H1 (cell line): ENCODE results near the gene DOK3. TPM values are rescaled to one million over a fixed set of nuclear protein-coding genes. Genes with fewer than 3 reads are reported as not detected.

Experiments
- CTCF ChIA-PET: fragments of 300-600 bp; sonication (Branson Sonifier 250); formaldehyde crosslinking; loops from one replicate; lab custom pipeline; 2021; ENCODE audit not compliant: partially characterized antibody; lab: Charles Lee
- POLR2A ChIA-PET: fragments of 300-600 bp; sonication (Branson Sonifier 250); formaldehyde crosslinking; loops from one replicate; lab custom pipeline; 2021; ENCODE audit warnings: inconsistent platforms; ENCODE audit not compliant: partially characterized antibody; lab: Charles Lee
- DNase-seq, 2 experiments: peaks; one replicate each; pipeline versions ENCODE4 v3.0.0 to v3.0.0-alpha.2; 2010 to 2022; ENCODE audit warnings: low spot score in 2 of 2, low read depth in 1 of 2, mixed read lengths in 1 of 2
- FAIRE-seq: peaks from 2 replicates; lab custom pipeline; 2011; peaks lifted over from hg19 to GRCh38; lab: Jason Lieb, UNC
- H2AFZ ChIP-seq: 2 replicates; pipeline ENCODE4 v1.8.1; 2012; ENCODE audit warnings: low read length, inconsistent platforms
- H2AK5ac ChIP-seq: 2 replicates; pipeline ENCODE4 v1.6.1; 2013; ENCODE audit warnings: low read depth, low read length
- H2BK120ac ChIP-seq: replicated peaks from 2 replicates; pipeline ENCODE3; 2013; ENCODE audit warnings: low read depth, low read length, inconsistent platforms
- H2BK12ac ChIP-seq: 2 replicates; pipeline ENCODE4 v1.6.1; 2013; ENCODE audit warnings: low read depth, low read length
- H2BK15ac ChIP-seq: 2 replicates; pipeline ENCODE4 v1.6.1; 2013; ENCODE audit warnings: low read length
- H2BK20ac ChIP-seq: 2 replicates; pipeline ENCODE4 v1.6.1; 2013; ENCODE audit warnings: low read length
- H2BK5ac ChIP-seq: 2 replicates; pipeline ENCODE4 v1.6.1; 2013; ENCODE audit warnings: low read depth, low read length
- H3K14ac ChIP-seq: 2 replicates; pipeline ENCODE4 v1.6.1; 2013; ENCODE audit warnings: inconsistent platforms; ENCODE audit not compliant: insufficient read length
- H3K18ac ChIP-seq: 2 replicates; pipeline ENCODE4 v1.6.1; 2013; ENCODE audit warnings: low read length; ENCODE audit errors: extremely low read depth
- H3K23ac ChIP-seq: 2 replicates; pipeline ENCODE4 v1.6.1; 2013; ENCODE audit warnings: inconsistent platforms; ENCODE audit not compliant: insufficient read length
- H3K23me2 ChIP-seq: 2 replicates; pipeline ENCODE4 v1.6.1; 2013; ENCODE audit warnings: low read depth, low read length
- H3K27ac ChIP-seq: 2 replicates; pipeline ENCODE4 v1.6.1; 2011; ENCODE audit warnings: low read depth, low read length, inconsistent platforms
- H3K27me3 ChIP-seq, 4 experiments: replicated peaks in 1 of 4; 1 replicate in 1 of 4; 2 replicates in 3 of 4; pipeline versions ENCODE4 v1.6.1 to v1.8.1; 2011 to 2013; ENCODE audit warnings: low read length in 3 of 4, mild to moderate bottlenecking in 3 of 4, inconsistent platforms in 2 of 4, mixed read lengths in 2 of 4, moderate library complexity in 1 of 4; ENCODE audit not compliant: control insufficient read depth in 3 of 4, insufficient read depth in 3 of 4; ENCODE audit errors: extremely low read depth in 1 of 4
- H3K36me3 ChIP-seq, 4 experiments: 2 replicates each; pipeline versions ENCODE4 v1.6.1 to v1.8.1; 2011 to 2013; ENCODE audit warnings: mild to moderate bottlenecking in 4 of 4, low read length in 3 of 4, moderate library complexity in 2 of 4, control low read depth in 1 of 4, inconsistent platforms in 1 of 4; ENCODE audit not compliant: insufficient read depth in 4 of 4, control insufficient read depth in 2 of 4
- H3K4ac ChIP-seq: replicated peaks from 2 replicates; pipeline ENCODE3; 2013; ENCODE audit warnings: low read length, low read depth, mixed read lengths, inconsistent platforms; ENCODE audit not compliant: insufficient read length
- H3K4me1 ChIP-seq, 4 experiments: replicated peaks in 1 of 4; 1 replicate in 1 of 4; 2 replicates in 3 of 4; pipeline versions ENCODE4 v1.6.1 to v1.8.1; 2011 to 2013; ENCODE audit warnings: low read length in 3 of 4, inconsistent platforms in 2 of 4, mixed read lengths in 1 of 4; ENCODE audit not compliant: insufficient read depth in 4 of 4, control insufficient read depth in 3 of 4
- H3K4me2 ChIP-seq, 2 experiments: 2 replicates each; pipeline versions ENCODE4 v1.6.1 to v1.8.1; 2011 to 2013; ENCODE audit warnings: low read depth in 2 of 2, low read length in 2 of 2, control low read depth in 1 of 2, inconsistent platforms in 1 of 2, mild to moderate bottlenecking in 1 of 2; ENCODE audit not compliant: insufficient read depth in 1 of 2
- H3K4me3 ChIP-seq, 4 experiments: fragments of 200-600, 300-600 bp in 1 of 4; sonication (generic), shearing (Covaris generic), sonication (Bioruptor Twin) in 1 of 4; 2 replicates each; pipeline versions ENCODE4 v1.5.1 to v1.8.1; 2011 to 2016; ENCODE audit warnings: low read length in 4 of 4, low read depth in 3 of 4, control low read depth in 2 of 4, inconsistent platforms in 2 of 4, mild to moderate bottlenecking in 2 of 4, mixed read lengths in 1 of 4, moderate library complexity in 1 of 4; ENCODE audit not compliant: insufficient read depth in 2 of 4; ENCODE audit errors: extremely low read depth in 1 of 4
- H3K56ac ChIP-seq: replicated peaks from 2 replicates; pipeline ENCODE3; 2013; ENCODE audit warnings: low read depth, mild to moderate bottlenecking, mixed read lengths, low read length, inconsistent platforms; ENCODE audit not compliant: insufficient read length
- H3K79me1 ChIP-seq: 2 replicates; pipeline ENCODE4 v1.6.1; 2013; ENCODE audit warnings: low read depth, low read length, control low read depth
- H3K79me2 ChIP-seq, 2 experiments: 2 replicates each; pipeline versions ENCODE4 v1.6.1 to v1.8.1; 2012 to 2013; ENCODE audit warnings: low read length in 2 of 2, mild to moderate bottlenecking in 2 of 2, inconsistent platforms in 1 of 2; ENCODE audit not compliant: insufficient read depth in 2 of 2, control insufficient read depth in 1 of 2
- H3K9ac ChIP-seq, 4 experiments: replicated peaks in 1 of 4; 1 replicate in 1 of 4; 2 replicates in 3 of 4; pipeline versions ENCODE4 v1.6.1 to v1.8.1; 2011 to 2013; ENCODE audit warnings: low read depth in 3 of 4, low read length in 3 of 4, control low read depth in 2 of 4, mild to moderate bottlenecking in 2 of 4, moderate library complexity in 2 of 4, inconsistent platforms in 1 of 4; ENCODE audit errors: extremely low read depth in 1 of 4
- H3K9me3 ChIP-seq, 2 experiments: 2 replicates each; pipeline versions ENCODE4 v1.6.1 to v1.8.1; 2012 to 2013; ENCODE audit warnings: mild to moderate bottlenecking in 2 of 2, moderate library complexity in 2 of 2, control low read depth in 1 of 2, inconsistent platforms in 1 of 2, low read depth in 1 of 2, low read length in 1 of 2, mixed read lengths in 1 of 2; ENCODE audit not compliant: insufficient read depth in 2 of 2
- H4K20me1 ChIP-seq, 2 experiments: replicated peaks in 1 of 2; 2 replicates each; pipeline versions ENCODE3 to v1.8.1; 2011 to 2013; ENCODE audit warnings: inconsistent platforms in 2 of 2, low read length in 2 of 2, mild to moderate bottlenecking in 1 of 2; ENCODE audit not compliant: insufficient read depth in 2 of 2, control insufficient read depth in 1 of 2
- H4K5ac ChIP-seq: 2 replicates; pipeline ENCODE4 v1.6.1; 2013; ENCODE audit warnings: low read length, low read depth, mixed read lengths, inconsistent platforms; ENCODE audit not compliant: insufficient read length
- H4K8ac ChIP-seq: 2 replicates; pipeline ENCODE4 v1.8.0; 2013; ENCODE audit warnings: mild to moderate bottlenecking, moderate library complexity, low read length, inconsistent platforms; ENCODE audit not compliant: insufficient read depth; ENCODE audit errors: extremely low read depth
- H4K91ac ChIP-seq: replicated peaks from 2 replicates; pipeline ENCODE3; 2013; ENCODE audit warnings: low read length, mixed read lengths, inconsistent platforms; ENCODE audit not compliant: insufficient read length
- ATF2 ChIP-seq: IDR thresholded peaks from 2 replicates; pipeline ENCODE4 v1.6.1; 2012; ENCODE audit warnings: low read length, inconsistent platforms
- BCL11A ChIP-seq, 2 experiments: IDR thresholded peaks; one replicate each; pipeline ENCODE4 v1.6.1; 2011; ENCODE audit warnings: low read depth in 2 of 2, low read length in 2 of 2, mild to moderate bottlenecking in 2 of 2
- MAFK ChIP-seq: IDR thresholded peaks from 2 replicates; pipeline ENCODE4 v1.6.1; 2012; ENCODE audit warnings: low read depth, mild to moderate bottlenecking, improper control_type of control experiment, low read length
- POLR2A ChIP-seq, 2 experiments: IDR thresholded peaks; 1 replicate in 1 of 2; 2 replicates in 1 of 2; pipeline ENCODE4 v1.6.1; 2011; ENCODE audit warnings: low read depth in 2 of 2, low read length in 2 of 2, mild to moderate bottlenecking in 2 of 2; ENCODE audit errors: control extremely low read depth in 1 of 2
- WGBS, 2 experiments: shearing (Covaris generic) in 1 of 2; methylation state at CpG; one replicate each; pipeline versions ENCODE4 v1.1.6 to v1.1.7; 2013 to 2015; ENCODE audit warnings: low lambda C conversion rate in 2 of 2, mixed read lengths in 2 of 2, inconsistent platforms in 1 of 2, low coverage in 1 of 2, missing lambda C conversion rate in 1 of 2; ENCODE audit not compliant: insufficient replicate concordance in 2 of 2, insufficient coverage in 1 of 2, insufficient read length in 1 of 2; ENCODE audit errors: extremely low coverage in 1 of 2, missing lambda C conversion rate in 1 of 2; 5-methylcytosine and 5-hydroxymethylcytosine counted together
- polyA plus RNA-seq, 7 experiments: library from polyadenylated mRNA; depleted of rRNA in 3 of 7; stranded (reverse) in 5 of 7; unstranded in 2 of 7; fragments of >200 nt in 5 of 7; fragments of 200-250 nt in 2 of 7; gene quantifications; 1 replicate in 5 of 7; 2 replicates in 1 of 7; 4 replicates in 1 of 7; pipeline versions ENCODE4 v1.2.1 to v1.2.3, GENCODE V29; 2011 to 2013; ENCODE audit warnings: missing spikeins in 2 of 7, mixed read lengths in 2 of 7
- total RNA-seq: library from RNA; stranded (reverse); fragmentation: NEBNext Ultra II Directional; extraction: Animal tissue kit (Norgen Biotek cat#: 25700); gene quantifications from 2 replicates; pipeline ENCODE4 v1.2.1, GENCODE V29; 2021

The DOK3 gene
- total and polyA plus RNA-seq, 2 of the 8 experiments (the other 6 are each of a cell fraction or from before 2014, with no cell fraction given): 4.2 to 6.4 TPM

- CTCF ChIA-PET: interaction anchor here (0.5 to 10.4 kb wide), 10 partner anchors 13 to 109 kb away, joined by 3 to 162 read pairs (median 4); partner anchors contain the start of gene PDLIM7
- FAIRE-seq: no peak
- Histone ChIP-seq H3K4me2 (no peak overlapping the region), H4K91ac (no peak overlapping the region), H2BK12ac (no peak overlapping the region), H4K20me1 (peaks cover 0 to 5% of the 10 kb centered on the region in 2 experiments), H2AK5ac (no peak overlapping the region), H3K4me1 (peaks cover 0 to 17% (median 9%) of the 10 kb centered on the region in 4 experiments; a peak in 6 of 7 replicates), H2BK15ac (no peak overlapping the region), H3K27ac (no peak overlapping the region), H4K5ac (no peak overlapping the region), H3K36me3 (peaks cover 4 to 9% (median 5%) of the 10 kb centered on the region in 4 experiments; a peak in 5 of 8 replicates), H3K27me3 (no peaks in the 10 kb centered on the region), H3K18ac (no peak overlapping the region), H2BK120ac (no peak overlapping the region), H2BK20ac (no peak overlapping the region; the same call in 1 of the 2 replicates), H3K23ac (no peak overlapping the region), H3K23me2 (peaks cover 1% of the 10 kb centered on the region), H3K9me3 (no peaks in the 10 kb centered on the region), H3K56ac (no peak overlapping the region), H4K8ac (no peak overlapping the region), H3K4me3 (no peak overlapping the region), H3K14ac (no peak overlapping the region), H3K4ac (no peak overlapping the region), H3K79me1 (peaks cover 1% of the 10 kb centered on the region; the same call in 1 of the 2 replicates), H3K79me2 (no peaks in the 10 kb centered on the region), H2BK5ac (no peak overlapping the region), H3K9ac (no peak overlapping the region), H2AFZ (no peak overlapping the region)
- no peak for TF ChIP-seq BCL11A (IDR thresholded peaks at IDR 0.05; ENCODE audit: low read depth in 2 of 2, low read length in 2 of 2)
- TF ChIP-seq POLR2A (IDR thresholded peaks at IDR 0.05; ENCODE audit: control extremely low read depth in 1 of 2, low read depth in 2 of 2, low read length in 2 of 2): peak in 1 of 2 experiments; percentile 63; a peak in 2 of 3 replicates
- no peak for TF ChIP-seq MAFK
- no peak for TF ChIP-seq ATF2
- WGBS, 2 experiments: 92% methylated on average over 18 of the region's 18 CpGs; no CpG with 5 or more reads in 1 of the 2 experiments
- POLR2A ChIA-PET: interaction anchor here (1.2 to 67.5 kb wide), 6 partner anchors 1 to 113 kb away, joined by 3 to 3349 read pairs (median 8); partner anchors contain the start of genes DBN1, DDX41, DOK3 and PDLIM7
- DNase-seq: no peak
Measured at GRCh38 chr5:177478711-177479646, 30.6 kb downstream of the DOK3 start.
